Measurements from ENCODE around the gene PPP1R14C. TPM values are rescaled to one million over a fixed set of nuclear protein-coding genes. Genes with fewer than 3 reads are reported as not detected.

The PPP1R14C gene
- total and polyA plus RNA-seq, 10 donors: 0.06 to 0.39 (median 0.18) TPM; not detected in 4

- Histone ChIP-seq H3K9me3 (peaks cover 0 to 6% (median 0%) of the 10 kb centered on the region in 8 donors), H3K27me3 (replicated peaks in 1 of 7) (no peaks in the 10 kb centered on the region), H3K4me3 (no peak overlapping the region), H3K4me1 (no peaks in the 10 kb centered on the region), H3K27ac (peak overlapping the region in 5 of 8 donors; percentile 33 to 82 (median 48)), H3K36me3 (no peaks in the 10 kb centered on the region)
- intact Hi-C loops (cut with DNase I; ENCODE audit: low total_unique reads): no loop called here
- no peak for DNase-seq
- TF ChIP-seq POLR2A (IDR thresholded peaks at IDR 0.05): no peak
- TF ChIP-seq POLR2AphosphoS5 (IDR thresholded peaks at IDR 0.05): peak in 1 of 3 donors; percentile 42
- no peak for TF ChIP-seq CTCF (IDR thresholded peaks at IDR 0.05 in 8 of 11, conservative IDR thresholded peaks at IDR 0.05 in 3 of 11)
- 37 to 62% (median 48%) methylated on average over 19 of the region's 19 CpGs for WGBS, 5 donors
Measured at GRCh38 chr6:150263765-150264404, 121.0 kb downstream of the PPP1R14C start.

DNA sequence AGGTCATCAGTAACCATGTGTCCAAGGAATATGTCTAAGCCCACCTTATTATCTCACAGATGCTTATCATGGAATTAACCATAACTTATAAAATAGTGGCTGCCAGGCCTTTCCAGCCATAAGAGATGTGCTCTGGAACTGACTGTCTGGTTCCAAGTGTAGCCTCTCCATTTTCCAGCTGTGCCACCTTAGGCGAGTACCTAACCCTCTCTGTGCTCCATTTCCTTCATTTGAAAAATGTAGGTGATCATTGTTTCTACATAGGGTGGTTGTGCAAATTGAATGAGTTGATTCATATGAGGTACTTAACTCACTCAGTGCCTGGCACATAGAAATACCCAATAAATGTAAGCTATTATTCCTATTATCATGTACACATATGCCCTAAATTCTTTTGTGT lies 123.5 kb downstream of the PPP1R14C start:
- Histone ChIP-seq H3K4me3 (no peak overlapping the region), H3K9me3 (peaks cover 0 to 6% (median 0%) of the 10 kb centered on the region in 8 donors), H3K36me3 (no peaks in the 10 kb centered on the region), H3K4me1 (no peaks in the 10 kb centered on the region), H3K27me3 (replicated peaks in 1 of 7) (no peaks in the 10 kb centered on the region), H3K27ac (no peak overlapping the region)
- TF ChIP-seq CTCF (IDR thresholded peaks at IDR 0.05 in 8 of 11, conservative IDR thresholded peaks at IDR 0.05 in 3 of 11) (no peak), POLR2A (IDR thresholded peaks at IDR 0.05) (no peak), POLR2AphosphoS5 (IDR thresholded peaks at IDR 0.05) (no peak)
- DNase-seq: no peak
- 89 to 100% (median 95%) methylated on average over 1 of the region's 1 CpG for WGBS, 5 donors
- intact Hi-C loops (cut with DNase I; ENCODE audit: low total_unique reads): no loop called here

DNA sequence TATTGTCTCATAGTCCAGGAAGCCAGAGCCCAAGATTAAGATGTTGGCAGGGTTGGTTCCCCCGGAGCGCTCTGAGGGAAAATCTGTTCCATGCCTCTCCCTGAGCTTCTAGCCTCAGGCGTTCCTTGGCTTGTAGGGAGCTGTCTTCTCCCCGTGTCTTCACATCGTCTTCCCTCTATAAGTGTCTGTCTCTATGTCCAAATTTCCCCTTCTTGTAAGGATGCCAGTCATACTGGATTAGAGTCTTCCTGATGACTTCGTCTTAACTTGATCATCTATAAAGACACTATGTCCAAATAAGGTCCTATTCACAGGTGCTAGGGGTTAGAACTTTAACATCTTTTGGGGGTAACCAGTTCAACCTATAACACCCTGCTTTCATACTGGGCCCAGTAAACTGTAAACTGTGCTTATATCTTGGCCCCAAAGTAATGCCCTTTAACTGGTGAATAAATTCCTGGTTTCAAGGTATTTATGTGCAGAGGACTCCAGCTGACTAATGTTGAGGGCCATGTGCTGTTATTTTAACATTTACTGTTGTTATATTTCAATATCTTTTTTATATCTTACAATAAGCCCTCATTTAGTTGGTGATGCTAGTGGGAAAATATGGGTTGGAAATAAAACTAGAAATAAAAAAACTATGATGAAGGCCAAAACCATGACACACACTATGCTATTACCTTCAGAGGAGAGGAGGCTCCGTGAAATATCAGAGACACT lies 124.3 kb downstream of the PPP1R14C start:
- Histone ChIP-seq H3K27ac (no peak overlapping the region), H3K27me3 (replicated peaks in 1 of 7) (no peaks in the 10 kb centered on the region)

More for the DNA sequence above, 124.3 kb downstream of the PPP1R14C start:
- Histone ChIP-seq H3K36me3 (no peaks in the 10 kb centered on the region), H3K4me1 (no peaks in the 10 kb centered on the region), H3K9me3 (peaks cover 0 to 6% (median 0%) of the 10 kb centered on the region in 8 donors), H3K4me3 (no peak overlapping the region)
- DNase-seq: no peak
- TF ChIP-seq CTCF (IDR thresholded peaks at IDR 0.05 in 8 of 11, conservative IDR thresholded peaks at IDR 0.05 in 3 of 11) (no peak), POLR2A (IDR thresholded peaks at IDR 0.05) (no peak), POLR2AphosphoS5 (IDR thresholded peaks at IDR 0.05) (no peak)
- 90 to 94% (median 93%) methylated on average over 7 of the region's 7 CpGs for WGBS, 5 donors
- intact Hi-C loops (cut with DNase I; ENCODE audit: low total_unique reads): no loop called here
